ENCODE measurements around the gene AKR1B15. TPM values are rescaled to one million over a fixed set of nuclear protein-coding genes. Genes with fewer than 3 reads are reported as not detected.

The AKR1B15 gene
- total and polyA plus RNA-seq, 2 of the 4 experiments (the other 2 are of a cell fraction) = not detected

DNA sequence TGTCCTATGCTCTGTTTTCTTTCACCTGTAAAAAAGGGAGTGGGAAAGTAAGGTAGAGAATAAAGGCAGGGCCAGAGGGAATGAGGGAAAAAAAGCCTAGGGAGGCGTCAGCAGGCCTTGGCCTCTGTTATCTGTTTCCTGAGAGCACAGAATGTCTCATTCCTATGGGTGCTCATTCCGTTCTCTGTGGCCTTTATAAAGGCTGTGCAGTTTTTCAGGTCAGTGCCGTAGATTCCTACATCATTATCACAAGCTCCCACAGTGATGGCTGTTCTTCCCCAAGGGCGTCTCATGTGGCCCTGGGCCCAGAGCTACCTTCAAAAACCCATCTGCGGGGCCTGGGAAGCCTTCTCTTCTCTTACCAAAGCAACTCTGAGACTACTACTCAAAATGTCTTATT is 38.3 kb upstream of the AKR1B15 start:
- Histone ChIP-seq H4K91ac (ENCODE audit: insufficient read depth, low read depth, low read length) (no peak overlapping the region), H3K4me1 (ENCODE audit: control insufficient read depth, insufficient read depth, low read length) (no peaks in the 10 kb centered on the region; the same call in 1 of the 2 replicates), H2AK9ac (replicated peaks; ENCODE audit: low read depth, low read length, poor library complexity) (no peak overlapping the region), H3K79me1 (ENCODE audit: low read depth in 1 of 2, low read length in 2 of 2) (no peaks in the 10 kb centered on the region), H3K9ac (ENCODE audit: low read depth, low read length) (no peak overlapping the region), H4K5ac (ENCODE audit: low read depth, low read length) (no peak overlapping the region), H4K8ac (ENCODE audit: low read depth in 2 of 2, low read length in 2 of 2) (no peak overlapping the region), H3K4me2 (ENCODE audit: low read depth, low read length) (no peak overlapping the region), H3K18ac (ENCODE audit: low read depth, low read length) (no peak overlapping the region), H2AFZ (replicated peaks; ENCODE audit: low read length, poor library complexity) (no peak overlapping the region), H2BK20ac (ENCODE audit: low read depth, low read length) (no peak overlapping the region), H3K9me1 (ENCODE audit: insufficient read depth, low read length) (peaks cover 9% of the 10 kb centered on the region), H2BK120ac (ENCODE audit: low read depth, low read length) (no peak overlapping the region), H3K36me3 (ENCODE audit: control insufficient read depth, insufficient read depth, low read length) (no peaks in the 10 kb centered on the region), H4K20me1 (ENCODE audit: insufficient read depth, low read length) (no peaks in the 10 kb centered on the region), H3K9me3 (ENCODE audit: control insufficient read depth, insufficient read depth, low read length) (no peaks in the 10 kb centered on the region), H3K27me3 (ENCODE audit: control insufficient read depth, insufficient read depth, low read length) (no peaks in the 10 kb centered on the region), H3K56ac (ENCODE audit: extremely low read depth, insufficient read depth, low read length) (no peak overlapping the region), H3K4ac (ENCODE audit: low read depth, low read length) (no peak overlapping the region), H3K27ac (ENCODE audit: insufficient read depth, low read length) (no peak overlapping the region), H2AK5ac (ENCODE audit: low read depth, low read length) (no peak overlapping the region), H3K4me3 (ENCODE audit: insufficient read depth, low read depth, low read length) (no peak overlapping the region), H3K23ac (ENCODE audit: low read depth, low read length) (no peak overlapping the region), H2BK5ac (ENCODE audit: low read depth, low read length, poor library complexity, severe bottlenecking) (no peak overlapping the region), H3K14ac (replicated peaks; ENCODE audit: low read depth, low read length) (no peak overlapping the region), H2BK15ac (ENCODE audit: low read depth, low read length) (no peak overlapping the region)
- dilution Hi-C loops (cut with HindIII; ENCODE audit: low sequenced_read_pairs, unreplicated experiment) = no loop called here
- no TSS peak for BruUV-seq (replicated peaks)
- WGBS, 2 experiments (ENCODE audit: extremely low coverage in 2 of 2, insufficient read length in 1 of 2) = 82% methylated on average over 5 of the region's 5 CpGs; no CpG with 5 or more reads in 1 of the 2 experiments
- DNase-seq (no peak), ATAC-seq (ENCODE audit: low read depth) (no peak)
- TF ChIP-seq, protein P1, sequence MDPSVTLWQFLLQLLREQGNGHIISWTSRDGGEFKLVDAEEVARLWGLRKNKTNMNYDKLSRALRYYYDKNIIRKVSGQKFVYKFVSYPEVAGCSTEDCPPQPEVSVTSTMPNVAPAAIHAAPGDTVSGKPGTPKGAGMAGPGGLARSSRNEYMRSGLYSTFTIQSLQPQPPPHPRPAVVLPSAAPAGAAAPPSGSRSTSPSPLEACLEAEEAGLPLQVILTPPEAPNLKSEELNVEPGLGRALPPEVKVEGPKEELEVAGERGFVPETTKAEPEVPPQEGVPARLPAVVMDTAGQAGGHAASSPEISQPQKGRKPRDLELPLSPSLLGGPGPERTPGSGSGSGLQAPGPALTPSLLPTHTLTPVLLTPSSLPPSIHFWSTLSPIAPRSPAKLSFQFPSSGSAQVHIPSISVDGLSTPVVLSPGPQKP (IDR thresholded peaks at IDR 0.05; ENCODE audit: borderline replicate concordance, low read depth, low read length) = no peak
- TF ChIP-seq FOS (IDR thresholded peaks at IDR 0.05; ENCODE audit: low read depth, low read length) (no peak), MXI1 (IDR thresholded peaks at IDR 0.05; ENCODE audit: borderline replicate concordance, low read depth, low read length) (no peak), RAD21 (IDR thresholded peaks at IDR 0.05; ENCODE audit: low read length) (no peak), SMC3 (IDR thresholded peaks at IDR 0.05; ENCODE audit: low read depth, low read length) (no peak), POLR2A (IDR thresholded peaks at IDR 0.05; ENCODE audit: low read depth, low read length) (no peak), MAFK (IDR thresholded peaks at IDR 0.05; ENCODE audit: low read depth, low read length) (no peak), RFX5 (IDR thresholded peaks at IDR 0.05; ENCODE audit: low read depth, low read length) (no peak), CHD1 (IDR thresholded peaks at IDR 0.05; ENCODE audit: low read depth, low read length) (no peak), MAZ (IDR thresholded peaks at IDR 0.05; ENCODE audit: borderline replicate concordance, low read depth, low read length) (no peak), NFE2L2 (IDR thresholded peaks at IDR 0.05; ENCODE audit: low read depth, low read length) (no peak), RCOR1 (IDR thresholded peaks at IDR 0.05; ENCODE audit: insufficient replicate concordance, low read length) (no peak), BHLHE40 (IDR thresholded peaks at IDR 0.05; ENCODE audit: low read depth, low read length) (no peak), CEBPB (IDR thresholded peaks at IDR 0.05; ENCODE audit: low read depth, low read length) (no peak)
- TF ChIP-seq, protein P2, sequence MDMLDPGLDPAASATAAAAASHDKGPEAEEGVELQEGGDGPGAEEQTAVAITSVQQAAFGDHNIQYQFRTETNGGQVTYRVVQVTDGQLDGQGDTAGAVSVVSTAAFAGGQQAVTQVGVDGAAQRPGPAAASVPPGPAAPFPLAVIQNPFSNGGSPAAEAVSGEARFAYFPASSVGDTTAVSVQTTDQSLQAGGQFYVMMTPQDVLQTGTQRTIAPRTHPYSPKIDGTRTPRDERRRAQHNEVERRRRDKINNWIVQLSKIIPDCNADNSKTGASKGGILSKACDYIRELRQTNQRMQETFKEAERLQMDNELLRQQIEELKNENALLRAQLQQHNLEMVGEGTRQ (IDR thresholded peaks at IDR 0.05; ENCODE audit: low read depth, low read length) = no peak
- TF ChIP-seq, protein P3, sequence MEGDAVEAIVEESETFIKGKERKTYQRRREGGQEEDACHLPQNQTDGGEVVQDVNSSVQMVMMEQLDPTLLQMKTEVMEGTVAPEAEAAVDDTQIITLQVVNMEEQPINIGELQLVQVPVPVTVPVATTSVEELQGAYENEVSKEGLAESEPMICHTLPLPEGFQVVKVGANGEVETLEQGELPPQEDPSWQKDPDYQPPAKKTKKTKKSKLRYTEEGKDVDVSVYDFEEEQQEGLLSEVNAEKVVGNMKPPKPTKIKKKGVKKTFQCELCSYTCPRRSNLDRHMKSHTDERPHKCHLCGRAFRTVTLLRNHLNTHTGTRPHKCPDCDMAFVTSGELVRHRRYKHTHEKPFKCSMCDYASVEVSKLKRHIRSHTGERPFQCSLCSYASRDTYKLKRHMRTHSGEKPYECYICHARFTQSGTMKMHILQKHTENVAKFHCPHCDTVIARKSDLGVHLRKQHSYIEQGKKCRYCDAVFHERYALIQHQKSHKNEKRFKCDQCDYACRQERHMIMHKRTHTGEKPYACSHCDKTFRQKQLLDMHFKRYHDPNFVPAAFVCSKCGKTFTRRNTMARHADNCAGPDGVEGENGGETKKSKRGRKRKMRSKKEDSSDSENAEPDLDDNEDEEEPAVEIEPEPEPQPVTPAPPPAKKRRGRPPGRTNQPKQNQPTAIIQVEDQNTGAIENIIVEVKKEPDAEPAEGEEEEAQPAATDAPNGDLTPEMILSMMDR (conservative IDR thresholded peaks at IDR 0.05; ENCODE audit: low read depth, low read length) = no peak
- CTCF ChIA-PET = interaction anchor here (0.6 to 1.8 kb wide), 3 partner anchors 53 to 78 kb away, joined by 3 to 7 read pairs (median 5); no protein-coding TSS in a partner anchor
- in situ Hi-C loops (cut with MboI; ENCODE audit: low sequenced_read_pairs) = loop anchor here (5.0 kb wide), 1 partner anchor 78 kb away; no protein-coding TSS in a partner anchor
- POLR2A ChIA-PET (ENCODE audit: unreplicated experiment) = no interaction called here
- intact Hi-C loops (cut with micrococcal nuclease) = no loop called here
